ENCODE measurements around the gene GYPC.
A peak's percentile ranks its signal among the peaks of the same experiment; 100 is the strongest.
"Not testable (repeated sequence)": the region's sequence is repeated elsewhere in the genome, so short reads cannot be mapped to it uniquely, and the experiment has no call there.

GYPC gene

DNA sequence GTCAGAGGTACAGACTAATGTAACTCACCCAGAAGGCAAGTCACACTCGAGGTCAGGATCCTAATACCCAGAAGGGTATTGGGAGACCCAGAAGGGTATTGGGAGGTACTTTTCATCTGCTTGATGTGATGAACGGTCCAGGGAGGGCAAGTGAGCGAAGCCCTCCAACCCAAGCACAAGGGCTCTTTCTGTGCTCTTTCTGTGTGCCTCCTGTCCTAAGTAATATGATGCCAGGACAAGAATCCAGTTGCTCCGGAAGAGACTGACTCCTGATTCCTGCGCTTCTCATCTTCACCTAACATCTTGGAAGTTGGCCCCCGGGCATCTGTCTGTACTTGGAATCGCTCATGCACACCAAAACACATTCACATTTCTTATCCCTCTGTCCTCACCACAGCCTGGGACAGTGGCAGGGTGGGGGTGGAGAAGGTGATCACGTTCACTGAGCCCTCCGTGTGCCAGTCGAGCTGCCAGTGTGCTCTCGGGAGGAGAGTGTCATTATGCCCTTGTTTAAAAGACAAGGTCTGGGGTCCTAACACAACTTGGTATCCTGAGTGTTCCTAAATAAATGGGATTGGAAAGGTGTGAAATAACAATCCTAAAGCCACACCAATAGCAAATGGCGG is 17.1 kb downstream of the GYPC start:
- H3K4me1 Mint-ChIP-seq (ENCODE audit: low read depth) = peaks cover 68% of the 10 kb centered on the region
- no peak overlapping the region for H3K4me3 Mint-ChIP-seq
- H3K9me3 Mint-ChIP-seq (ENCODE audit: low read depth) = peaks cover 5% of the 10 kb centered on the region
- H3K36me3 Mint-ChIP-seq = peaks cover 24% of the 10 kb centered on the region
- peak overlapping the region; percentile 54 for H3K27ac Mint-ChIP-seq
- H3K27me3 Mint-ChIP-seq = no peaks in the 10 kb centered on the region

DNA sequence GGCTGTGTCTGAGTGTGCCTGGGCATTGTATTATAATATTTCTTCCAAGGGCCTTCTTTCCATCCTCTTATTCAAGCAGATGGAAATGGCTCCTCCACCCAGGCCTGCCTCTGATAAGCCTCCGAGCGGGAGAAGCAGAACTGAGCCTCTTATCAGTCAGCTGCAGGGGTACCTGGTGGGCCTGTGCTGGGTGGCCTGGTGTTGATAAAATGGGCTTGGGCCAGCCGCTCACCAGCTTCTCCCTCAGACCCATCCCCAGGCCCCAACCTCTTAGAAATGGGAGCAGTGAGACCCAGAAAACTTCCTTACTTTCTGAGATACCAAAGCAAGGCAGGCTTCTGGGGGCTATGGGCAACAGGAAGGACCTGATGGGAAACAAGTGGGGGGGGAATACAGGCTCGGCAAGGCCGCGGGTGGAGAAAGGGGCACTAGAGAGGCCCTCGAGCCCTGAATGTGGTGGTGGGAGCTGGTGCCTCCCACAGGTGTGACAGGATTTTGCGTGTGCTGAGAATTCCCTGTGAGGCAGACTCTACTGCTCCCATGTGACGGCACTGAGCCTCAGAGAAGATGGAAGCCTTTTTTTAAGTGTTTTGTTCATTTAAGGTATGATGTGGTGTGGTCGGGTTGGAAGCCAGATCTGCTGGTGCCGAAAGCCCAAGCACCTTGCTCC is 18.3 kb downstream of the GYPC start:
- Mint-ChIP-seq H3K27ac (peak overlapping the region; percentile 34), H3K4me3 (no peak overlapping the region), H3K4me1 (ENCODE audit: low read depth) (peaks cover 69% of the 10 kb centered on the region), H3K36me3 (peaks cover 23% of the 10 kb centered on the region), H3K9me3 (ENCODE audit: low read depth) (peaks cover 5% of the 10 kb centered on the region), H3K27me3 (no peaks in the 10 kb centered on the region)

DNA sequence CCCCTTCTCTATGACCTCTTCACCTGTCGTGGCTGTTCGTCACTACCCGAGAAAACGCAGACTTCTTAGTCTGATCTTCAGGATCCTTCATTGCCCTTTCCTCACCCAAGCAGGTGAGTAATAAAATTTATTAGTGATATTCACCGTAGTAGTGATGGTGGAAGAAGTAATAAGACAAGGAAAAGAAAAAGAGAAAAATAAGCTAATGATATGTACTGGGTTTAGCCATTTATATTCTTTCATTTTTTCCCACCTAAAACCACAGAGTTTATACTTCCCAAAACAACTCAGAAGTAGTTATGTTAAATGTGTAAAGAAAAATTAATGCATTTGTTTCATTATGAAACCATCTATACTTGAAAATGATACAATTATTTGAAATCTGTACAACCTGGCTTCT is 19.7 kb downstream of the GYPC start:
- Mint-ChIP-seq H3K36me3 (peaks cover 23% of the 10 kb centered on the region), H3K27me3 (no peaks in the 10 kb centered on the region), H3K27ac (peak overlapping the region; percentile 75), H3K4me3 (no peak overlapping the region), H3K9me3 (ENCODE audit: low read depth) (peaks cover 5% of the 10 kb centered on the region), H3K4me1 (ENCODE audit: low read depth) (peaks cover 66% of the 10 kb centered on the region)

DNA sequence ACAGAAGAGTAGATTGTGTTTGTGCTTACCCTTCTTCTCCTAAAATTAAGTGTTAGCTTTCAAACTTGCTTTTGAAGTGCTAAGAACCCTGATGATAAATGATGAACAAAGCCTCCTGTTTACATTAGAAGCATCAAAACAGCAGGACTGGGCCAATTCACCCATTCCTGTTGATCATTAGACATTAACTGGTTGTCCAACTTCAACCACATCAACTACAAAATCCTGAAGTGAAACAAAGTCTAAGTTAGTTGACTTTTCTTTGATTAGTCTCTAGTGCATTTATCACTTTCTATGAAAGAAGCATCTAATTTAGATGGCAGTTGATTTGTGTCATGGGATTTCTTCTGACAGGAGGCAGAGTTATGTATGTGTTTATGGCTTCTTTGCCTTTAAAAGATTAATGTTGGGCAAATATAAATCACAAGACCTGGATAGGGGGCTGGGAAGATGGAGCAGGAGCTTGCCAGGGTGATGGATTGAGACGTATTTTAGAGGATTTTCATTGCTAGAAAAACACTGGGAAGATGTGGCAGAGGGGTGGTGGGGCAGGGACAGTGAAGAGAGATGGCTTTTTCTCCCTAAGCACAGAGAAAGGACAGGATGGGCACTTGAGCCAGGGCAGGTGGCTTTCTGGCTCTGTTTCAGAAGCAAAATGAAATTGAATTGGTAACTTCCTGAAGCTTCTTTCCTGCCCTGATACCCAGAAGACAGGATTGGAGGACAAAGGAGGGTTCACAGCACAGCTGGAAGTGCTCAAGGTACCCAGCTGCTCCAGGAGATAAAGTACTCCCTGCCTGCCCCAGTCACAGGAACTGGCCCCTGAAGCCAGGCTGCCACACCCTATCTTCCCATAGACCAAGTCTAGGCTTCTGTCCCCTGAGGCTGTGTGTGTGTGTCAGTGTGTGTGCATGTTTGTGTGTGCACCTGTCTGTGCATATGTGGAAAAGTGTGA is 20.5 kb downstream of the GYPC start:
- Mint-ChIP-seq H3K36me3 (peaks cover 23% of the 10 kb centered on the region), H3K4me3 (no peak overlapping the region), H3K27ac (peak overlapping the region; percentile 75), H3K27me3 (no peaks in the 10 kb centered on the region), H3K9me3 (ENCODE audit: low read depth) (peaks cover 5% of the 10 kb centered on the region), H3K4me1 (ENCODE audit: low read depth) (peaks cover 62% of the 10 kb centered on the region)

DNA sequence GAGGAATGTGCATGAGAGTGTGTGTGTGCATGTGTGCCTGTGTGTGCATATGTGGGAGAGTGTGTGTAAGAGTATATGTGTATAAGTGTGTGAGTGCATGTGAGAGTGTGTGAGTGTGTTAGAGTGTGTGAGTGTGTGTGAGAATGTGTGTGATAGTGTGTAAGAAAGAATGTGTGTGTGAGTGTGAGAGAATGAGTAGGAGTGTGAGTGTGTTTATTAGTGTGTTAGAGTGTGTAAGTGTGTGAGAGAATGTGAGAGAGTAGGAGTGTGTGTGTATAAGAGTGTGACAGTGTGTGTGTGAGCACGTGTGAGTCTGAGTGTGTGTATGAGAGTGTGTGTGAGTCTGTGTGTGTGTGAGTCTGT is 21.2 kb downstream of the GYPC start:
- no peak overlapping the region for H3K4me3 Mint-ChIP-seq
- H3K4me1 Mint-ChIP-seq (ENCODE audit: low read depth) = peaks cover 59% of the 10 kb centered on the region
- no peaks in the 10 kb centered on the region for H3K27me3 Mint-ChIP-seq
- peak overlapping the region; percentile 36 for H3K27ac Mint-ChIP-seq
- H3K36me3 Mint-ChIP-seq = peaks cover 23% of the 10 kb centered on the region
- peaks cover 5% of the 10 kb centered on the region for H3K9me3 Mint-ChIP-seq (ENCODE audit: low read depth)

DNA sequence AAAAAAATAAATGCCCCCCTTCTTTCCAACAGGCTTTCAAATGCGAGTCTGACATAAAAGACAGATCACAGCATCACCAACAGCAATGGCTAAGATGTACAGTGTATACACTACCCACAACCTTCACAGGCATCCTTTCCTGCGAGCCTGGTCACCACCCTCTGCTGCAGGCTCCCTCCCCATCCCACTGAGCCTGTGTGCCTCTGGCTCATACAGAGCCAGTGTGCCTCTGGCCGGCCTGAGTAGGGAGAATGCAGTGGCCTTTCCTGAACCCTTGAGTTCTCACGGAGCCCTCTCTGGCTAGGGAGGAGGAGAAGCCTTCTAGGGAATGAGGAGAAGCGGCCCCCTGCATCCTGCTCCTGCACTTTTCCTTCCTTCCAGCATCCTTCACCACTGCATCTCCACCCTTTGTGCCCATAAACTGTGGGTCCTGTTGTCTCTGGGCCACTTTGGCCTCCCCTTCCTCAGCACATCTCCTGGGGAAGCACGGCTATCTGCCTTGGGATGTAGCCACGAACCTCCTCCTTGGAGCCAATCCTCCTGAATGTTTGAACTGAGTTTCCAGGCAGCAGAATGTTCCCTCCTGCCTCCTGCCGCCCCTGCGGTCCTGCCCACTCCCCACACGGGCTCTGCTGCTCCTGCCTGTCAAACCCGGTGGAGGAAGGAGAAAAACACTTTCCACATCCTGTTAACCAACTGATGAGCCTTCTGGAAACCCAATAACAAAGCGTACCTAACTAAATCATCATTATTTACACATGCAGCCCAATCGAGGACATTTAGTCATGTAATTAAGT is 22.5 kb downstream of the GYPC start:
- Mint-ChIP-seq H3K4me1 (ENCODE audit: low read depth) (peaks cover 57% of the 10 kb centered on the region), H3K4me3 (no peak overlapping the region), H3K9me3 (ENCODE audit: low read depth) (peaks cover 5% of the 10 kb centered on the region), H3K27me3 (no peaks in the 10 kb centered on the region), H3K27ac (peak overlapping the region; percentile 61), H3K36me3 (peaks cover 25% of the 10 kb centered on the region)

DNA sequence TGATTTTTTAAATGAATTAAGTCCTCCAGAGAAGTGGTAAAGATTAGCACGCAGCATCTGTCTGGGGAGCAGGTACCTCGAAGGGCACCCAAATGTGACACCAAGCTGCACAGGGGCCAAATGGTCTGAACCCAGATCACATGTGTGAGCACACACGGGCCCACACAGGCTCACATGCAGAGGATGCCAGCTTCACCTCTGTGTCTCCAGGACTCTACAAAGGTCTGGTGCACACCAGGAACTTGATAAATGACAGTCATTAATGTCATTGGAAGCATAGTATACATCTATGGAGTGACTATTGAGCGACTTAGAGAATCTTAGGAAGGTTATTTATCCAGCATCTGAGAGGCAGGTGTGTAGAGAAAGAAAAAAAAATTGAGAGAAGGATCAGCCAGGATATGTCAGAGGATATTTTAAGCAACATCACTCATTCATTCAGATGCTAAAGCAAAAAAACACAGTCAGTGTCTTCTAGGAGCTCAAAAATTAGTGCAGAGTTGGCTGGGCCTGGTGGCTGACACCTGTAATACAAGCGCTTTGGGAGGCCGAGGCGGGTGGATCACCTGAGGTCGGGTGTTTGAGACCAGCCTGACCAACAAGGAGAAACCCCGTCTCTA is 23.2 kb downstream of the GYPC start:
- H3K27me3 Mint-ChIP-seq = no peaks in the 10 kb centered on the region
- peak overlapping the region; percentile 18 for H3K27ac Mint-ChIP-seq
- peaks cover 5% of the 10 kb centered on the region for H3K9me3 Mint-ChIP-seq (ENCODE audit: low read depth)
- no peak overlapping the region for H3K4me3 Mint-ChIP-seq
- peaks cover 60% of the 10 kb centered on the region for H3K4me1 Mint-ChIP-seq (ENCODE audit: low read depth)
- H3K36me3 Mint-ChIP-seq = peaks cover 25% of the 10 kb centered on the region

DNA sequence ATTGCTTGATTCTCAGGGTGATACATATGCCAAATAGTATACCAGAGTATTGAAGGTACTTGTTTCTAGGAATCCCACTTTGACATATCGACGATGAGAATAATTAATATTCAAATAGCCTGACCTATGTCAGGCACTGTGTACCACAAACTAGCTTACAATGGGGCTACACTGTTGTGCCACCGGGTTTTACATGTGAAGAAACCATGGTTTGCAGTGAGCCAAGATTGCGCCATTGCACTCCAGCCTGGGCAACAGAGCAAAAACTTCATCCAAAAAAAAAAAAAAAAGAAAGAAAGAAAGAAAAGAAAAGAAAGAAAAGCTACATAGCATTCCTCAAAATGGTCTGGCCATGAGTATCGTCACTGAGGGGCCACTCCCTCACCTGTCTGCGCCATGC is 25.5 kb downstream of the GYPC start:
- Mint-ChIP-seq H3K4me3 (no peak overlapping the region), H3K27ac (no peak overlapping the region), H3K27me3 (no peaks in the 10 kb centered on the region), H3K36me3 (peaks cover 11% of the 10 kb centered on the region), H3K4me1 (ENCODE audit: low read depth) (peaks cover 68% of the 10 kb centered on the region), H3K9me3 (ENCODE audit: low read depth) (no peaks in the 10 kb centered on the region)

DNA sequence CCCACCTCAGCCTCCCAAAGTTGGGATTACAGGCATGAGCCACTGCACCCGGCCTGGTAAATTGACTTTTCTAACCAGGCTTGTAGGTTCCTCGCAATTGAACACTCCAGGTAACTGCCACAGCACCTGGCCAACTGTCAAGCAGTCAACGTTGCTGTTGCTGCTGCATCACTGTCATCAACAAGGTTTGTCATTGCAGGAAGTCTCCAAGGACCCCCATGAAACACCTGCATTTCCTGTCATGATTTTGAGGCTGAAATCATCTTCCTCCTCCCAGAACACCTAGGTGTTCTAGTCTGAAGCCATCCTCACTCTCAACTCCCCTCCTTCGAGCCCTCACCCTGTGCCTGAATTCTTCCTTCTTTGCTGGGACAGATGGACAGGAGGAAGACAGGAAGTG is 29.7 kb downstream of the GYPC start:
- H3K9me3 Mint-ChIP-seq (ENCODE audit: low read depth) = peaks cover 3% of the 10 kb centered on the region
- peaks cover 14% of the 10 kb centered on the region for H3K36me3 Mint-ChIP-seq
- peak overlapping the region; percentile 20 for H3K4me3 Mint-ChIP-seq
- H3K27ac Mint-ChIP-seq = peak overlapping the region; percentile 64
- no peaks in the 10 kb centered on the region for H3K27me3 Mint-ChIP-seq
- H3K4me1 Mint-ChIP-seq (ENCODE audit: low read depth) = peaks cover 49% of the 10 kb centered on the region

DNA sequence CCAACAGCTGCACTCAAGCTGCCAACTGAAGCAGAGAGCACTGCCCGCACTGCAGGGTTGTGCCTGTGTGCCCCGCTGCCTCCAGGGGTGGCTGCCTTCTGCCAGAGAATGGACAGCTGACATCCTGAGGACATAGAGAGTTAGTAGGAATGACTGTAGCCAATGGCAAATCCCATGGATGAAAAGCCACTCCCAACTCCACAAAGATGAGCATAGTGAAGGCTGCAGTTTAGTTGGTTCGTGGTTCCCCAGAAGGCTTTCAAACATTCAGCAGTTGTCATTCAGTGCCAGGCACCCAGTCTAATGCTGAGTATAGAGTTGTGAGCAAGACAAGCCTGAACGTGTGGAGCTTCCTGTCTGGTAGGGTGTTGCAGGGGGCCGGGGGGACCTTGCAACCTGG is 30.3 kb downstream of the GYPC start:
- Mint-ChIP-seq H3K27ac (no peak overlapping the region), H3K27me3 (no peaks in the 10 kb centered on the region), H3K4me3 (no peak overlapping the region), H3K36me3 (peaks cover 15% of the 10 kb centered on the region), H3K4me1 (ENCODE audit: low read depth) (peaks cover 49% of the 10 kb centered on the region), H3K9me3 (ENCODE audit: low read depth) (peaks cover 3% of the 10 kb centered on the region)

DNA sequence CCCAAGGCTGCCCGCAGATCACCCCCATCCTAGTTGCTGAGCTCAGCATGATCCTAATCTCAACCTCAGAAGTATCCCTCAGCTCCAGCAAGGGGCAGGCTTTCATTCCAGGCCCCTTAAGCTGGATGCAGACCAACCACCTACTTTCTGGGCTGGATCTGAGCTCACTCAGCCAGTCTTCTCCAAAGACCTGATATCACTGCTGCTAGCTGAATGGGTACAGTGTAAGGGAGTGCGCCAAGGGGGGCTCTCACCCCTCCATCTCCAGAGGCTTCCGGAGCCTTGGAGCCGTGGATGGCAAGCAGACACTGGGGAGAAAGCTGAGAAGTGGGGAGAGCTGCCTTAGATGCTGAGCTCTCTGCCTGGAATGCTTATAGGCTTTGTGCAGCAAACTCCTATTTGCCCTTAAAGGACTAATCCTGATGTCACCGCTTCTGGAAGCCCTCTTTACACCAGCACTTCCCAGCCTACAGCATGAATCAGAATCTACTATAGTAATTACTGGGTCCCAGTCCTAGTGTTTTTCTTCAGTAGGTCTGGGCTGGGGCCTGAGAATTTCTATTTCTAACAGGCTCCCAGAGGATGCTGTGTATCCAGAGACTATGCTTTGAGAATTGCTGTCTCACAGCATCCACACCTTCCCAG is 31.0 kb downstream of the GYPC start:
- no peak overlapping the region for H3K4me3 Mint-ChIP-seq
- no peaks in the 10 kb centered on the region for H3K27me3 Mint-ChIP-seq
- H3K27ac Mint-ChIP-seq = no peak overlapping the region
- peaks cover 21% of the 10 kb centered on the region for H3K36me3 Mint-ChIP-seq
- H3K4me1 Mint-ChIP-seq (ENCODE audit: low read depth) = peaks cover 49% of the 10 kb centered on the region
- peaks cover 3% of the 10 kb centered on the region for H3K9me3 Mint-ChIP-seq (ENCODE audit: low read depth)

DNA sequence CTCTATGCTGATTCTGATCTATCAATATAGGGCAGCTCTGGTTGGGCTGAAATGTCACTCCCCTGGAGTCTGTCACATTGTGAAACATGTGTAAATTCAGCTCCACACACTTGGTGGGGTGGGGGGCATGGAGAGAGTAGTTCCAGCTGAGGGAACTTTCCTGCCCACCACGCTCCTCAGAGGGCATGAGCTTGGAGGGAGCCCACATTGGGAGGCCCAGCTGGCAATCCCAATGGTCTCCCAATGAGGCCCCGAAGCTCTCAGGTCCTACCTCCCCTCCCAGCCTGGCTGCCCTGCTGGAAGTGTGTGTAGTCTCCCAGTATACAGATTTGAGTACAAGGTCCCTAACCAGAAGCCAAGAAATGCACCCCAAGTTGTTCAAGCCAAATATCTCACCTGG is 31.5 kb downstream of the GYPC start:
- Mint-ChIP-seq H3K27ac (no peak overlapping the region), H3K4me1 (ENCODE audit: low read depth) (peaks cover 48% of the 10 kb centered on the region), H3K4me3 (no peak overlapping the region), H3K36me3 (peaks cover 25% of the 10 kb centered on the region), H3K9me3 (ENCODE audit: low read depth) (peaks cover 3% of the 10 kb centered on the region), H3K27me3 (no peaks in the 10 kb centered on the region)

DNA sequence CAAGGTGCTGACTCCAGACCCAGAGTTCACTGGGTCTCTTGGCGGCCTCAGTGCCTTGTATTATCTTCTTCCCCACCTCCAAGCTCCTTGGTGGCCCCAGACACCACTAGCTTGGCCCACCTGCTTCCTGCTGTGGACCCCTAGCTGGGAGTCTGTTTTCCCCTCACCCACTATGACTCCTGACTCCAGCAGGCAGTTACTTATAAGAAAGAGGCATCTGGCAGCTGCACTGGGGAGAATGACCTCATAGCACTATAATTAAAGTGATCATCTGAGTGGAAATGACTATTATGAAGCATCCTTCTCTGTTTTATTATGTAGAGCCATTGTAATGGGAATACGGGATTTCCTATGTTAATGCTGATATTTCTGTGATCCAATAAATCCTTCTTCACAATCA is 32.6 kb downstream of the GYPC start:
- Mint-ChIP-seq H3K4me1 (ENCODE audit: low read depth) (peaks cover 42% of the 10 kb centered on the region), H3K36me3 (peaks cover 29% of the 10 kb centered on the region)
- H3K27ac Mint-ChIP-seq; H3K9me3 Mint-ChIP-seq (ENCODE audit: low read depth); H3K27me3 Mint-ChIP-seq; H3K4me3 Mint-ChIP-seq: not testable (repeated sequence)

DNA sequence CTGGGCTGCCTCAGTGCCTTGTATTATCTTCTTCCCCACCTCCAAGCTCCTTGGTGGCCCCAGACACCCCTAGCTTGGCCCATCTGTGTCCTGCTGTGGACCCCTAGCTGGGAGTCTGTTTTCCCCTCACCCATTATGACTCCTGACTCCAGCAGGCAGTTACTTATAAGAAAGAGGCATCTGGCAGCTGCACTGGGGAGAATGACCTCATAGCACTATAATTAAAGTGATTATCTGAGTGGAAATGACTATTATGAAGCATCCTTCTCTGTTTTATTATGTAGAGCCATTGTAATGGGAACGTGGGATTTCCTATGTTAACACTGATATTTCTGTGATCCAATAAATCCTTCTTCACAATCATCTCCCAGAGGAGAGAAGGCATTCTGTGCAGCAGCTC is 36.3 kb downstream of the GYPC start:
- H3K4me1 Mint-ChIP-seq (ENCODE audit: low read depth); H3K4me3 Mint-ChIP-seq; H3K9me3 Mint-ChIP-seq (ENCODE audit: low read depth); H3K27ac Mint-ChIP-seq; H3K27me3 Mint-ChIP-seq: not testable (repeated sequence)
- H3K36me3 Mint-ChIP-seq = peaks cover 35% of the 10 kb centered on the region
